Psoas muscle (tissue), 8 donors: ENCODE data around the gene GDF7. TPM values are rescaled to one million over a fixed set of nuclear protein-coding genes. Genes with fewer than 3 reads are reported as not detected.

Source experiments
- ATAC-seq, 4 donors: fragments of 200-7000 bp; cut with Tn5 transposase; one replicate each; pipeline ENCODE4 v1.9.1; 2020; ENCODE audit warnings: moderate library complexity in 3 of 4, mild to moderate bottlenecking in 2 of 4
- DNase-seq, 2 donors: peaks; one replicate each; pipeline ENCODE4 v3.0.0-alpha.2; 2020
- H3K27ac ChIP-seq: fragments of 200-600 bp; one replicate; pipeline ENCODE4 v1.8.0; 2022
- H3K27me3 ChIP-seq, 3 donors: fragments of 200-600 bp in 1 of 3; one replicate each; pipeline versions ENCODE4 v1.6.1 to v1.8.0; 2013 to 2022; ENCODE audit warnings: low read length in 2 of 3, mild to moderate bottlenecking in 2 of 3, moderate library complexity in 1 of 3; ENCODE audit not compliant: insufficient read depth in 3 of 3
- H3K36me3 ChIP-seq, 2 donors: fragments of 200-600 bp in 1 of 2; one replicate each; pipeline versions ENCODE4 v1.6.1 to v1.8.0; 2013 to 2022; ENCODE audit warnings: low read depth in 1 of 2, mild to moderate bottlenecking in 1 of 2, moderate library complexity in 1 of 2; ENCODE audit not compliant: insufficient read depth in 1 of 2
- H3K4me1 ChIP-seq: fragments of 200-600 bp; one replicate; pipeline ENCODE4 v1.8.0; 2022
- H3K4me3 ChIP-seq: fragments of 200-600 bp; one replicate; pipeline ENCODE4 v1.8.0; 2022; ENCODE audit warnings: mild to moderate bottlenecking
- H3K9me3 ChIP-seq: fragments of 200-600 bp; one replicate; pipeline ENCODE4 v1.8.0; 2022
- CTCF ChIP-seq: fragments of 200-600 bp; IDR thresholded peaks from one replicate; pipeline ENCODE4 v1.8.0; 2022; ENCODE audit warnings: antibody characterized with exemption
- WGBS, 3 donors: extraction: QIAGEN DNeasy Blood & Tissue Kit; methylation state at CpG; one replicate each; pipeline versions ENCODE4 v1.1.6 to v1.1.7; 2013; 5-methylcytosine and 5-hydroxymethylcytosine counted together
- intact Hi-C, 2 donors: fragments of 100-400 bp; cut with DNase I; formaldehyde crosslinking; loops; one replicate each; pipeline versions ENCODE4 v1.11.0 to v1.14.2; 2022
- polyA plus RNA-seq, 3 donors: library from polyadenylated mRNA; stranded (reverse); fragments of 200-250 nt; gene quantifications; one replicate each; pipeline ENCODE4 v1.2.3, GENCODE V29; 2013
- total RNA-seq, 4 donors: library from RNA; stranded (reverse); fragmentation: NEBNext Ultra II Directional in 2 of 4; extraction: Animal tissue kit (Norgen Biotek cat#: 25700) in 2 of 4; gene quantifications; one replicate each; pipeline versions ENCODE4 v1.2.1 to v1.2.4, GENCODE V29; 2021 to 2023
- donor health status: healthy with polysubstance abuse.
- donor health status: DM: no; HTN: no; CAD: no; lungs with moderate emphysema.
- donor health status: Bipolar disorder and iron deficiency.
- donor health status: healthy.
- donor health status: DM: yes; HTN: yes; CAD: no.
- donor health status: DM: no; HTN: no; CAD: no.
- donor health status: DM: no; HTN: no; CAD: no.
- donor health status: DM: yes; HTN: yes; CAD: no.

Gene GDF7
- total and polyA plus RNA-seq, 7 donors: 0.03 to 0.94 (median 0.04) TPM

GRCh38 chr2:20641123-20641985 is 25.6 kb upstream of the GDF7 start:
- Histone ChIP-seq H3K9me3 (no peaks in the 10 kb centered on the region), H3K4me3 (no peak overlapping the region), H3K4me1 (peaks cover 3% of the 10 kb centered on the region), H3K27me3 (no peaks in the 10 kb centered on the region), H3K27ac (peak overlapping the region; percentile 46), H3K36me3 (peaks cover 0 to 74% of the 10 kb centered on the region in 2 donors)
- DNase-seq: peak; percentile 66 to 73
- no peak for TF ChIP-seq CTCF
- ATAC-seq: peak; percentile 29 to 61 (median 54)
- intact Hi-C loops: loop anchor here in 1 of 2 donors (5.0 kb wide), 1 partner anchor 244 kb away; no protein-coding TSS in a partner anchor
- WGBS, 3 donors: 78 to 82% (median 78%) methylated on average over 23 of the region's 23 CpGs

- peak; percentile 95 for TF ChIP-seq CTCF
- Histone ChIP-seq H3K36me3 (peaks cover 0 to 70% of the 10 kb centered on the region in 2 donors), H3K4me3 (no peak overlapping the region), H3K27me3 (no peaks in the 10 kb centered on the region), H3K4me1 (peaks cover 3% of the 10 kb centered on the region), H3K9me3 (no peaks in the 10 kb centered on the region), H3K27ac (peak overlapping the region; percentile 46)
- intact Hi-C loops: loop anchor here in 1 of 2 donors (5.0 kb wide), 1 partner anchor 245 kb away; no protein-coding TSS in a partner anchor
- ATAC-seq: peak; percentile 92 to 98 (median 94)
- DNase-seq: peak; percentile 83 to 89
- WGBS, 3 donors: 32 to 37% (median 35%) methylated on average over 26 of the region's 26 CpGs
These were observed 24.6 kb upstream of the GDF7 start for GRCh38 chr2:20642055-20642971.

GRCh38 chr2:20643060-20643459 is 23.9 kb upstream of the GDF7 start:
- Histone ChIP-seq H3K9me3 (no peaks in the 10 kb centered on the region), H3K36me3 (peaks cover 0 to 62% of the 10 kb centered on the region in 2 donors), H3K4me1 (peaks cover 3% of the 10 kb centered on the region), H3K27me3 (no peaks in the 10 kb centered on the region), H3K27ac (no peak overlapping the region), H3K4me3 (no peak overlapping the region)
- peak in 1 of 2 donors; percentile 26 for DNase-seq
- no peak for TF ChIP-seq CTCF
- ATAC-seq: no peak
- 94 to 96% (median 94%) methylated on average over 7 of the region's 7 CpGs for WGBS, 3 donors
- intact Hi-C loops: loop anchor here in 1 of 2 donors (5.0 kb wide), 1 partner anchor 246 kb away; no protein-coding TSS in a partner anchor

GRCh38 chr2:20643826-20644225 is 23.1 kb upstream of the GDF7 start:
- no peak overlapping the region for H3K4me3 ChIP-seq
- H3K9me3 ChIP-seq: no peaks in the 10 kb centered on the region
- H3K27ac ChIP-seq: no peak overlapping the region
- ATAC-seq: no peak
- 75 to 79% (median 76%) methylated on average over 3 of the region's 3 CpGs for WGBS, 3 donors
- H3K36me3 ChIP-seq: peaks cover 0 to 54% of the 10 kb centered on the region in 2 donors
- no peak for DNase-seq
- intact Hi-C loops: loop anchor here in 1 of 2 donors (5.0 kb wide), 1 partner anchor 247 kb away; no protein-coding TSS in a partner anchor
- H3K27me3 ChIP-seq: no peaks in the 10 kb centered on the region
- no peak for TF ChIP-seq CTCF
- H3K4me1 ChIP-seq: peaks cover 3% of the 10 kb centered on the region
